HG02759 (cell line): ENCODE results near the gene SPNS2.

Experiments
- ATAC-seq: cut with Tn5 transposase; IDR thresholded peaks from one replicate; pipeline ENCODE4 v1.9.1; 2021; ENCODE audit warnings: mild to moderate bottlenecking, moderate library complexity; ENCODE audit not compliant: unreplicated experiment

Gene SPNS2

GRCh38 chr17:4479982-4480751, 18.5 kb upstream of the SPNS2 start:
- ATAC-seq: no peak

DNA sequence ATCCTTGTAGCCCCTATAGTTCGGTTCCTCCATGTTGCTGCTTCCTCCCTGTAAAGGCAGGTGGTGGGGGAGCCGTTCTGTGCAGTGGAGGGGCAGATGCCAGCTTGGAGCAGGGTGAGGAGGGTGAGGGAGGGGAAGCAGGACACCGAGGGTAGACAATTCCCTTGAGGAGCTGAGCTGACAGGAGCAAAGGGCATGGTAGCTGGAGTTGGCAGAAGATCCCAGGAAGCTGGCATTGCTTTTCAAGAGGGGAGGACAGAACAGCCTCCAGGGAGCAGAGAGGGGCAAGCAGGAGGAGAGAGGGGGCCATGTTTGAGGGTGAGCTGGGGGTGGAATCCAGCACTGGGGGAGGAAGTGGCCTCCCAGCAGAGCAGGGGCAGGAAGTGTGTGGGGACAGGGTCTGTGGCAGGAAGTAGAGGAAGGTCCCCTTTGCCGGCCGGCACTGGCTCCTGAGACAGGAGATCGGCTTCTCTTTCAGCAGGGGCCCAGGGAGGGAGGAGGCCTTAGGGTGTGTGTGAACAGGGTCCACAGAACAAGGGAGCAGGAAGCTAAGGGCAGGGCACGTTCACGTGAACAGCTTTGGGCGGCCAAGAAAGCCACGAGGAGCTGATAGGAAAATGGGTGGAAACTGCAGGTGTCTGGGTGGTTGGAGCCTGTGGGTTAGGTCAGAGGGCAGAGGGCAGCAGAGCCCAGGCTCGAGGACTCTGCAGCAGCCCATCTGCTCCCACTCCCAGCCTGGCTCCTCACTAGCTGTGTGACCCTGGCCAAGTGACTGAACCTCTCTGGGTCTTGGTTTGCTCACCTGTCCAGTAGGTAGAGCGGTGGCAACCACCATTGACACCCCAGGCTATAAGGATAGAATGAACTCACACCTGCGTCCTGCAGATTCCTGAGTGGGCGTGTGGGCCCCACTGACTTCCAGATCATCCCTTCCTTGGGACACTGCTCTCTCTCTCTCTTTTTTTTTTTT, 17.5 kb upstream of the SPNS2 start:
- no peak for ATAC-seq

DNA sequence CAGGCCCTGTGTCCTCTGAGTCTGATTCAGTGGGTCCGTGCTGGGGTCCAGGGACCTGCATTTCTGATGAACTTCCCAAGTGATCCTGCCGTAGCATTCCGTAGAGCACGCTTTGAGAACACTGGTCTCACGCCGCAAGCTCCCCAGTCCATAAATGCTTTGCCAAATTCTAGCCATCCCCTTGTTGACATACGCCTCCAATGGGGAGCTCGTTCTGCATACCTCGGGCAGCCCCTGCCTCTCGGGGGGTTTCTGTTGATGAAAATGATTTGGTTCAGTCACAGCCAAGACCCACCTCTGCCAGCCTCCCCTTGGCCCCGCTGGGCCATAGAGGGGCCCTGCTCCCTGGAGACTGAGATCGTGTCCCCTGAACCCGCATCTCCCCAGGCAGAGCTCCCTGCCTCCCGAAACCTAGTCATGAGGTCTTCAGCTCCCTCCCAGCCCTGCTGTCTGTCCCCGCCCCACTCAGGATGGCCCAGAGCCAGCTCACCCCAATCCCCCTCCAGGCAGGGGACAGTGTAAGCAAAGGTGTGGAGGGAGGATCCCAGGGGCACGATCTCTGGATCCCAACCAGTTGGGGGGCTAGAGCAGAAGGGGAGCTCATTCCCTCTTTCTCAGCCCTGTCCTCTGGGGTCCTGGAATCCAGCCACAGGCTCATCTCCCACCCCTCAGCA, 16.2 kb upstream of the SPNS2 start:
- ATAC-seq: no peak

- no peak for ATAC-seq
Observed at GRCh38 chr17:4483012-4483840, 15.5 kb upstream of the SPNS2 start.

DNA sequence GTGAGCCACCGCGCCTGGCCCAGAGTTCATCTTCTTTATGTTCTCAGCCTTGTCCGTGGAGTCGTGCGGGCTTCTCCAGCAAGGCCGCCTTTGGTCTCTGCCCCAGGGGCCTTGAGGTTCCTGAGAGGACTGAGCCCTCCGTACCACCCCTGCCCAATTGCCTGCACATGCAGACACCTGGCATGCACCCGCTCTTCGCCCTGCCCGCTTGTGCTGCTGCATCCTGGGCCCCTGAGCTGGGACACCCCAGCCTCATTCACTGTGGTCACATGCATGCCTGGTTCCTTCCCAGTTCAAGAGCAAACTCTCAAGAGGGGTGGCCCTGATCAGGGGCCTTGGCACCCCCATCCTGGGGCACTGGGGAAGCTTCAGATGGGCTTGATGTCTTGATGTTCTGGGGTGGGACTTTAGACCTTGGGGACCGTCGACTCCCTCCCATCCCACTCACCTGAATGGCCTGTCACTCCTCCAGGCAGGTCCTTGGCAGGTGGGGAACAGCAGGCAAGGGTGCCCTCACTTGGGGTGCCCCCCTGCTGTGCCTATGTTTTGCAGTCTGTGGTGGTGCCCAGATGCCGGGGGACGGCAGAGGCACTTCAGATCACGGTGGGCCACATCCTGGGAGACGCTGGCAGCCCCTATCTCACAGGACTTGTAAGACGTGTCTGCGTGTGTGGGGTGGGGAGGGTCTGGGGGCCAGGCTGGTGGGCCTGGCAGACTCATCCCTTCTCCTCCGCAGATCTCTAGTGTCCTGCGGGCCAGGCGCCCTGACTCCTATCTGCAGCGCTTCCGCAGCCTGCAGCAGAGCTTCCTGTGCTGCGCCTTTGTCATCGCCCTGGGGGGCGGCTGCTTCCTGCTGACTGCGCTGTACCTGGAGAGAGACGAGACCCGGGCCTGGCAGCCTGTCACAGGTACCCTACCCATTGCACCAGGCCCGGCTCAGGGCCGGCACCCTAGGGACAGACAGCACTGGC, 12.7 kb upstream of the SPNS2 start:
- ATAC-seq: no peak

GRCh38 chr17:4487296-4487695, 11.4 kb upstream of the SPNS2 start:
- no peak for ATAC-seq

- no peak for ATAC-seq
Observed at GRCh38 chr17:4487820-4488716, 10.6 kb upstream of the SPNS2 start.

- ATAC-seq: no peak
Observed at GRCh38 chr17:4488989-4489595, 9.6 kb upstream of the SPNS2 start.

DNA sequence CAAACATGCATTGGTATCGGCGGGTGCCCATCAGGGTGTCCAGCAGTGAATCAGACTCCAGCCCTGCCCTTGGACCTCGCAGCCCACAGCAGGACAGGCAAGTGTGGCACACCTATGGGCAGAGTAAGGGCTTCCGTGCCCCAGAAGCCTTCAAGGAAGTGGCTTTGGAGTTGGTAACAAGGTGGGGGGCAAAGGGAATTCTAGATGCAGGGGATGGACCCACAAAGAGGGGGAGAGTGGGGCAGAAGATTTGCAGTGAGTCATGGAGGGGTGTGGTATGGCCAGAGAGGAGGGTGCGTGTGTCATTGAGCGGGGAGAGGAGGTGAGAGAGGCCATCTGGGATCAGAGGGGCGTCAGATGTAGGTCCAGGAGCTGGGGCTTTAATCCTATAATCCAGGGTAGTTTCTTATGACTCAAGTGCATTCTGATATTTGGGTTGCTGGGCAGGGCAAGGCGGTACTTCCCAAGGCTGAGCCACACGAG, 8.5 kb upstream of the SPNS2 start:
- ATAC-seq: no peak

DNA sequence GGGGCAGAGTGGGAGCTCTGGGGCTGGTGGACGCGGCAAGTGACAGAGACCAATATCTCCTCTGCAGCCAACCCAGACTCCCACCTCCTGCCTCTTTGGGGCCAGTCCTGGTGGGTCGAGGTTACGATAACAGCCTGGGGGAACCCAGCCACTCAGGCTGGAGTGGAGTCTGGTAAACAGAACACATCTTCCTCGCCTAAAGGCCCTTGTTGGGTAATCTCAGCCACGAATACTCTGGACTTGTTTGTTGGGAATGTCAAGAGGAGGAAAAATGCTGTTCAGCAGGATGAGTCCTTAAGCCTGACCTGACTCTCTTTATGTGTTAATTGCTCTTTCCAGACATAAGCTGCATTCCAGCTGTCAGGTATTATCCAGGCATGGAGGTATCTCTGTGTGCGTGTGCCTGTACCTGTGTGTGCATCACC, 8.0 kb upstream of the SPNS2 start:
- ATAC-seq: no peak

DNA sequence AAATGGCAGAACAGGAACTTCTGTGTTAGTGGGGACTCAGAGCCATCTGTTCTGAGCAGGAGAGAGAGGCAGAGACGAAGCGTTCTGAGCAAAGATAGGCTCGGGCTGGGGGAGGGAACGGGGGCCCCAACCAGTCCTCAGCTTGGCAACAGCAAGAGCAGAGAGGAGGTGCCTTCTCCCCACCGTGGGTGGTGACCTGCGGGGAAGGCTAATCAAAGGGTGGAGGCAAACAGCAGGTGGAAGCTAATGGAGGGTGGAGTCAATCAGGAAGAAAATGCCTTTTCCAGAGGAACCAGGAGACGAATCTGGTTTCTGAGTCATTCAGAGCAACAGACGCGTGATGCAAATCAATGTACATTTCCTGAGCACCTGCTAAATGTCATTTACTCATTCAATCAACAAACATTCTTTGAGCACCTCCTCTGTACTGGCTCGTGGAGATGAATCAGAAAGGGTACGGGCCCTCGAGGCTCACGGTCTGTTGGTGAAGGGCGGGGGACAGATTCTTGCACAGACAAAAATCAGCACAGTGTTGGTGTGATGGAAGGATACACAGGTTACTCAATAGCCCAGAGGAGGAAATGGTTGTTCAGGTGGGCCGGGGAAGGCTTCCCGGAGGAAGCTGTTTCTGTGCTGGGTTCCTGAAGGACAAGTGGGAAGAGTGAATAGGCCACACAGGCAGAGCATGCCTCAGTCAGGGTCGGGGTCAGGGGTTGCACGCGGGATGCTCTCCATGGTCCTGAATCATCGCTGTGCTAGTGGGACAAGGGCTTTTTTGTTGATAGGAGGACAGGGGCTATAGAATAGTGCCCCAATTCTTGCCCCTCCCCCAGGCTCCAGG, 5.7 kb upstream of the SPNS2 start:
- no peak for ATAC-seq

GRCh38 chr17:4497101-4497824, 1.4 kb upstream of the SPNS2 start:
- no peak for ATAC-seq

GRCh38 chr17:4499431-4500190, 930 bp downstream of the SPNS2 start:
- no peak for ATAC-seq

DNA sequence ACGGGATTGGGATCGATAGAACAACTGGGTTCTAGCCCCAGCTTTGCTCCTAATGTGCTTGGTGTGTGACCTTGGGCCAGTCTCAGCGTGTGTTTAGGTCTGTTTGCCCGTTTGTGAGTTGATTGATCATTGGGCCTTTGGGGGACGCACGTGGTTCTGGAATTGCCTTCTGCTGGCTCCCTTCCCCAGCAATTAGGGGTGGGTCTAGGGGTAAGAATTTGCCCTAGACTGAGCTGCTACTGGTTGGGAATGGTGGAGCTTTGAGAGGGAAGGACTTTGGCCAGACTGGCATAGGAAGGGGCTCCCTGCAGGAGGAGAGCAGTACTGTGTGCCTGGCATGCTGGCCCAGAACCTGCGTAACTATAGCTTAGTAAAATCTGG, 1.5 kb downstream of the SPNS2 start:
- ATAC-seq: no peak

GRCh38 chr17:4501295-4501949, 2.7 kb downstream of the SPNS2 start:
- no peak for ATAC-seq
